ENCODE measurements around the gene SORL1. TPM values are rescaled to one million over a fixed set of nuclear protein-coding genes. Genes with fewer than 3 reads are reported as not detected.
A peak's percentile ranks its signal among the peaks of the same experiment; 100 is the strongest.

Gene SORL1
- total RNA-seq, 6 experiments from 2014 or later = 0.19 to 0.48 (median 0.36) TPM

DNA sequence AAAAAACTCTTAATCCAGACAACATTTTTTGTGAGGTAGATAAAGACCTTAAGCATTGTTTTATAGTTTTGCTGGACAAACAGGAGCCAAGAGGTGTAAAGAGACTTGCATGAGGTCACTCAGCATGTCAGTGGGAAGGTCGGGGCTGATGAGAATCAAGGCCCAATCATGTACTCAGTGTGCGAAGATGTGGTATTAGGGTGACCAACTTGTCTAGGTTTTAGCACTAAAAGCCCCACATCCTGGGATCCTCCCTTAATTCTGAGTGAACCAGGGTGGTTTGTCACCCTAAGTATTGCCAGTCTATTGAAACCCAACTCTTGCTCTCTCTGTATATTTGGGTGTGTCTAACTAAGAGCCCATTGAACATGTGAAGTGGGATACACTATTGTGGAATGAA is 20.2 kb downstream of the SORL1 start:
- H3K36me3 Mint-ChIP-seq (ENCODE audit: low read depth) = no peaks in the 10 kb centered on the region
- H3K9me3 Mint-ChIP-seq = no peaks in the 10 kb centered on the region
- H3K27ac Mint-ChIP-seq = no peak overlapping the region
- H3K27me3 Mint-ChIP-seq (ENCODE audit: insufficient read depth) = peaks cover 18% of the 10 kb centered on the region
- no peak for DNase-seq
- no peak overlapping the region for H3K4me3 Mint-ChIP-seq
- H3K4me1 Mint-ChIP-seq (ENCODE audit: low read depth) = peaks cover 15% of the 10 kb centered on the region
- TF ChIP-seq, protein P1, sequence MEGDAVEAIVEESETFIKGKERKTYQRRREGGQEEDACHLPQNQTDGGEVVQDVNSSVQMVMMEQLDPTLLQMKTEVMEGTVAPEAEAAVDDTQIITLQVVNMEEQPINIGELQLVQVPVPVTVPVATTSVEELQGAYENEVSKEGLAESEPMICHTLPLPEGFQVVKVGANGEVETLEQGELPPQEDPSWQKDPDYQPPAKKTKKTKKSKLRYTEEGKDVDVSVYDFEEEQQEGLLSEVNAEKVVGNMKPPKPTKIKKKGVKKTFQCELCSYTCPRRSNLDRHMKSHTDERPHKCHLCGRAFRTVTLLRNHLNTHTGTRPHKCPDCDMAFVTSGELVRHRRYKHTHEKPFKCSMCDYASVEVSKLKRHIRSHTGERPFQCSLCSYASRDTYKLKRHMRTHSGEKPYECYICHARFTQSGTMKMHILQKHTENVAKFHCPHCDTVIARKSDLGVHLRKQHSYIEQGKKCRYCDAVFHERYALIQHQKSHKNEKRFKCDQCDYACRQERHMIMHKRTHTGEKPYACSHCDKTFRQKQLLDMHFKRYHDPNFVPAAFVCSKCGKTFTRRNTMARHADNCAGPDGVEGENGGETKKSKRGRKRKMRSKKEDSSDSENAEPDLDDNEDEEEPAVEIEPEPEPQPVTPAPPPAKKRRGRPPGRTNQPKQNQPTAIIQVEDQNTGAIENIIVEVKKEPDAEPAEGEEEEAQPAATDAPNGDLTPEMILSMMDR (IDR thresholded peaks at IDR 0.05) = no peak

DNA sequence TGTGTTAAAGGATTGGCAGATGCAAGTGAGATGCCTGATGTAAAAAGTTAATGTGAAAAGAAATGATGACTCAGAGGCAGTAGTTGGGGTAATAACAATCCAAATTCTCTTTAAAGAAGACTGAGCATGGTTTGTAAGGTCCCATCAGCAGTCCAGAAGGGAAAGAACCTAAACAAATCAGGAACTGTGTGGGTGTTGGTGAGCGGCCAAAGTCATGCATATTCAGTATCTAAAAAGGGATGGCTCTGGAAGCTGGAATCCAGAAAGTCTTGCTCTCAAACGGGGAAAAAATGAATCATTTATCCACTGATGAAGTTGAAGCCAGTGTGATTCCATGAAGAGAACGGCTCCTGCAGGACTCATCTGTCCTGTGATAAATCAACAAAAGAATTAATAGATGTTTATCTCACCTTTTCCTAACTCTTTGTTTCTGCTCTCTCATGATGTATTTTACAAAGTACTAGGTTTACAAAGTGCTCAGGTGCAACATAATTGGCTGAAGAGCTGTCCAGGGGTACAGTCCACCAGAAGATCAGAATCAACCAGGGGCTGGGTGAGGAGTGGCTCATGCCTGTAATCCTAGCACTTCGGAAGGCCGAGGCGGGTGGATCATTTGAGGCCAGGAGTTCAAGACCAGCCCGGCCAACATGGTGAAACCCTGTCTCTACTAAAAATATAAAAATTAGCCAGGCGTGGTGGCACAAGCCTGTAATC is 21.1 kb downstream of the SORL1 start:
- Mint-ChIP-seq H3K36me3 (ENCODE audit: low read depth) (no peaks in the 10 kb centered on the region), H3K4me1 (ENCODE audit: low read depth) (peaks cover 9% of the 10 kb centered on the region), H3K4me3 (no peak overlapping the region), H3K27ac (no peak overlapping the region), H3K27me3 (ENCODE audit: insufficient read depth) (peaks cover 20% of the 10 kb centered on the region), H3K9me3 (no peaks in the 10 kb centered on the region)
- TF ChIP-seq, protein P1 (IDR thresholded peaks at IDR 0.05) = no peak
- peak; percentile 19 for DNase-seq

DNA sequence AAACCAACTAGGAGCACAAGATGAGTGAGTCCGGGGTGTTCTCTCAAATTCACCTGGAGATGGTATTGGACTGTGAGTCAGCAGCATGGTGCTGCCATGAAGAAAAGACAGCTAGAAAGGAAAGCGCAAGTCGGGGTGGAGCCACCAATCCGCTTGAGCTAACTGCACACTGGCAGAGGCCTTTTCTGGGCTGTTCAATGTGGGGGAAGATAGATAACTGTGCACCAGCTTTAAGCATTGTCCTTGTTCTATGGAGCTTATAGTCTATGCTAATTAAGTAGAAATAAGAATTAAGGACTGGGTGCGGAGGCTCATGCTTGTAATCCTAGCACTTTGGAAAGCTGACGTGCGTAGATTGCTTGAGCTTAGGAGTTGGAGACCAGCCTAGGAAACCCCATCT is 22.6 kb downstream of the SORL1 start:
- TF ChIP-seq, protein P1 (IDR thresholded peaks at IDR 0.05) = no peak
- Mint-ChIP-seq H3K27me3 (ENCODE audit: insufficient read depth) (peaks cover 30% of the 10 kb centered on the region), H3K36me3 (ENCODE audit: low read depth) (no peaks in the 10 kb centered on the region), H3K27ac (no peak overlapping the region), H3K4me1 (ENCODE audit: low read depth) (peaks cover 9% of the 10 kb centered on the region), H3K4me3 (no peak overlapping the region), H3K9me3 (no peaks in the 10 kb centered on the region)
- no peak for DNase-seq

DNA sequence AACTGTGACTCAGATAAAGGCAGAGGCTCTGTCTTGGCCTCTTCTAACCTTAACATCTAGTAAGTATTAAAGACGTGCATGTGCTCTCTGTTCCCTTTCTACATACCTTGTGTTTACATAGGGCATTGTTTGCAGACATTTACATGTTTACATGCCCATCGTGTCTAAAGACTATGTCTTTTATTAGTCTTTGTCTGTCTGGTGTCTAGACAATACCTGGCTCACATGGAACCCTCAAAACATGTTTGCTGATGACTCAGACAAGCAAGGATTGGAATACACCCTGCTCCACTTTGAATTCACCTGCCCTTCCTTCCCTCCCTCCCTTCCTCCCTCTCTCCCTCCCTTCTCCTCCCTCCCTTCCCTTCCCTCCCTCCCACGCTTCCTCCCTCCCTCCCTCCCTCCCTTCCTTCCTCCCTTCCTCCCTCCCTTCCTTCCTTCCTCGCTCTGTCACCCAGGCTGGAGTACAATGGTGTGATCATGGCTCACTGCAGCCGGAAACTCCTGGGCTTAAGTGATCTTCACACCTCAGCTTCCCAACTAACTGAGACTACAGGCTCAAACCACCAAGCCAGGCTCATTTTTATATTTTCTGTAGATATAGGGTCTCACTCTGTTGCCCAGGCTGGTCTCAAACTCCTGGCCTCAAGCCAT is 24.4 kb downstream of the SORL1 start:
- TF ChIP-seq, protein P1 (IDR thresholded peaks at IDR 0.05) = no peak
- peaks cover 9% of the 10 kb centered on the region for H3K4me1 Mint-ChIP-seq (ENCODE audit: low read depth)
- no peak for DNase-seq

DNA sequence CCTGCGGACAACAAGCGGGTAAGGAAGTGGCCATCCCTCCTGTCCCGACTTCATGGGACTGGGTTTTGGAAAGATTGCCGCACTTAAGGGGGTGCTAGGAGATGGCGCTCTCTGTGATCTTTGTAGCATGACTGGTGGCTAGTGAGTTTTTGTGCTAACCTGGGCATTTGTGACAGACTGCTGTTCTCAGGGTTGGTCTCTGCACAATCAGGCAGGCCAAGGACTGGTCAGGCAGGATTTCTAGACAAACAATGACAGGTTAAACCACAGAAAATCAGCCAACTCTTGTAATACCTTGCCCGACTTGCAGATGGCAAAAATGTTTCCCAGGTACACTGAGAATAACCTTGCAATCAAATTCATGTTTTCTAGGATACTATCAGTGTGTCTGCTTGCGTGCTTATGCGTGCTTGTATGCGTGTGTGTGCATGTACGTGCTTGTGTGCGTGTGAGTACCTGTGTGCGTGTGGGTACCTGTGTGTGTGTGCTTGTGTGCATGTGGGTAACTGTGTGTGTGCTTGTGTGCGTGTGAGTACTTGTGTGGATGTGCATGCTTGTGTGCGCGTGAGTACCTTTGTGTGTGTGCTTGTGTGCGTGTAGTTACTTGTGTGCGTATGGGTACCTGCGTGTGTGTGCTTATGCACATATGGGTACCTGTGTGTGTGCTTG is 26.2 kb downstream of the SORL1 start:
- no peaks in the 10 kb centered on the region for H3K9me3 Mint-ChIP-seq
- TF ChIP-seq, protein P1 (IDR thresholded peaks at IDR 0.05) = no peak
- DNase-seq = no peak
- peaks cover 2% of the 10 kb centered on the region for H3K4me1 Mint-ChIP-seq (ENCODE audit: low read depth)
- no peaks in the 10 kb centered on the region for H3K36me3 Mint-ChIP-seq (ENCODE audit: low read depth)
- no peak overlapping the region for H3K4me3 Mint-ChIP-seq
- H3K27me3 Mint-ChIP-seq (ENCODE audit: insufficient read depth) = peaks cover 31% of the 10 kb centered on the region
- H3K27ac Mint-ChIP-seq = no peak overlapping the region

More for the DNA sequence above, 24.4 kb downstream of the SORL1 start:
- Mint-ChIP-seq H3K27me3 (ENCODE audit: insufficient read depth) (peaks cover 31% of the 10 kb centered on the region), H3K9me3 (no peaks in the 10 kb centered on the region), H3K27ac (no peak overlapping the region), H3K4me3 (no peak overlapping the region), H3K36me3 (ENCODE audit: low read depth) (no peaks in the 10 kb centered on the region)

Measured in HFFc6 (cell line).